Kidney (tissue), 14 donors: Measurements from ENCODE around the gene AGBL3. TPM values are rescaled to one million over a fixed set of nuclear protein-coding genes. Genes with fewer than 3 reads are reported as not detected.

ENCODE experiments used
- DNase-seq, 5 donors: peaks; one replicate each; pipeline ENCODE4 v3.0.0-alpha.2; 2013 to 2020
- FAIRE-seq: peaks from 2 replicates; lab custom pipeline; 2012; peaks lifted over from hg19 to GRCh38; lab: Jason Lieb, UNC
- H3K27ac ChIP-seq, 2 donors: one replicate each; pipeline ENCODE4 v1.7.0; 2013; ENCODE audit warnings: low read depth in 2 of 2, low read length in 2 of 2, inconsistent platforms in 1 of 2
- H3K27me3 ChIP-seq: one replicate; pipeline ENCODE4 v1.7.1; 2013; ENCODE audit warnings: low read length, inconsistent platforms; ENCODE audit not compliant: control insufficient read depth, insufficient read depth
- H3K36me3 ChIP-seq, 3 donors: one replicate each; pipeline versions ENCODE4 v1.7.0 to v1.7.1; 2013; ENCODE audit warnings: low read length in 3 of 3, control low read depth in 1 of 3, inconsistent platforms in 1 of 3; ENCODE audit not compliant: insufficient read depth in 3 of 3, control insufficient read depth in 2 of 3
- H3K4me1 ChIP-seq, 3 donors: one replicate each; pipeline versions ENCODE4 v1.7.0 to v1.7.1; 2013; ENCODE audit warnings: low read length in 3 of 3, inconsistent platforms in 1 of 3, low read depth in 1 of 3; ENCODE audit not compliant: control insufficient read depth in 2 of 3, insufficient read depth in 2 of 3
- H3K4me3 ChIP-seq, 3 donors: one replicate each; pipeline versions ENCODE4 v1.7.0 to v1.8.1; 2013; ENCODE audit warnings: low read length in 3 of 3, control low read depth in 1 of 3, inconsistent platforms in 1 of 3
- H3K9ac ChIP-seq, 3 donors: one replicate each; pipeline versions ENCODE4 v1.7.0 to v1.7.1; 2013; ENCODE audit warnings: low read length in 3 of 3, control low read depth in 1 of 3, inconsistent platforms in 1 of 3
- H3K9me3 ChIP-seq, 3 donors: one replicate each; pipeline versions ENCODE4 v1.7.0 to v1.7.1; 2013; ENCODE audit warnings: low read length in 3 of 3, control low read depth in 1 of 3, inconsistent platforms in 1 of 3; ENCODE audit not compliant: control insufficient read depth in 2 of 3, insufficient read depth in 1 of 3
- intact Hi-C: fragments of 100-400 bp; cut with DNase I; formaldehyde crosslinking; loops from one replicate; pipeline ENCODE4 v1.11.1; 2022
- polyA plus RNA-seq: library from polyadenylated mRNA; stranded (reverse); fragments of 350-450 nt; fragmentation: Illumina TruSeq; extraction: RNeasy Lipid Tissue Mini Kit (QIAGEN cat#74804); gene quantifications from one replicate; pipeline ENCODE4 v1.2.3, GENCODE V29; 2014; ENCODE audit warnings: low read depth, low replicate concordance; ENCODE audit not compliant: insufficient read depth
- total RNA-seq: library from RNA; stranded (reverse); fragmentation: NEBNext Ultra II Directional; extraction: Animal tissue kit (Norgen Biotek cat#: 25700); gene quantifications from one replicate; pipeline ENCODE4 v1.2.1, GENCODE V29; 2021
- TF ChIP-seq, protein P1 (sequence below): IDR thresholded peaks from 3 replicates; pipeline ENCODE4 v1.5.1; 2012; ENCODE audit warnings: mild to moderate bottlenecking, moderate library complexity, borderline replicate concordance; ENCODE audit not compliant: insufficient read depth; ENCODE audit errors: extremely low read depth
- donor health status: control.
- donor health status: control.
- donor health status: control.
- donor health status: control.
- donor health status: control.
- donor health status: DM: yes; HTN: yes; CAD: no.
- donor health status: Normal renal cell carcinoma (clear cell type).

Gene AGBL3
- total and polyA plus RNA-seq, 2 donors from 2014 or later: 2.1 to 7.6 TPM

DNA sequence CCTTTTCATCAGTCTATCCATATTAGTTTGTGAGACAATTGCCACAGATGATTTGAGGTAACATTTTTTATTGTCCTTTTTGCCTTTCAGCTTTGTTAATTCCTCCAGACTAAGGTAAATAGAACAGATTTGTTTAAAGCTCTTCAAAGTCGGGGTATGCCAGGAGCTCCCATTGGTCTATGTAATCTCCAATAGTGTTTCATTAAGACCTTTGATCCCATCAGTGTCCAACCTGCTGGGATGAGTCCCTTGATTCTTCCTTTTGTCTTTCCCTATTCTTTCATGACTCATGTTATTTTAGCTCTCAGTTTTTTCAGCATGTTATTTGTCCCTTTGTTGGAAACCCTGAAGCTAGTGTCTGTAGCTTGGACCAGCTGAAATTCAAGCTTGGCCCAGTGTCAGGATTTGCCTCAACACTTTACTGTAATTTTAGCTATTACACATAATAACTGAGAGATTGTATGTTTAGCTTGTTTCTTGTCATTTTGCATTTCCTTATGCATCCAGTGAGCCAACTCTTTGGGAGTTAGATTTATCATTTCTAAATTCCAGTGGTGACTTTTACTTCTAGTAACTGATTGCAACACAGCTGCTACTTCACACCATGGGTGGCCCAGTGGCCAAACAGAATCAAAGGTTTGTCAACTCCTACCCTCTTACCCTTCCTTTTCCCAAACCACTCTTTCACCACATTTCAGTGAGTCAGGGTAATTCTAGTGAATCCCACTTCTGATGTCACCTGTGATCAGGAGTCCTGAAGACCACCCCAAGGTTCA, 15.3 kb downstream of the AGBL3 start:
- Histone ChIP-seq H3K4me3 (no peak overlapping the region), H3K9ac (no peak overlapping the region), H3K4me1 (peaks cover 0 to 11% (median 2%) of the 10 kb centered on the region in 3 donors), H3K27me3 (no peaks in the 10 kb centered on the region), H3K27ac (no peak overlapping the region), H3K36me3 (no peaks in the 10 kb centered on the region), H3K9me3 (no peaks in the 10 kb centered on the region)
- FAIRE-seq (no peak), DNase-seq (no peak)
- TF ChIP-seq, protein P1, sequence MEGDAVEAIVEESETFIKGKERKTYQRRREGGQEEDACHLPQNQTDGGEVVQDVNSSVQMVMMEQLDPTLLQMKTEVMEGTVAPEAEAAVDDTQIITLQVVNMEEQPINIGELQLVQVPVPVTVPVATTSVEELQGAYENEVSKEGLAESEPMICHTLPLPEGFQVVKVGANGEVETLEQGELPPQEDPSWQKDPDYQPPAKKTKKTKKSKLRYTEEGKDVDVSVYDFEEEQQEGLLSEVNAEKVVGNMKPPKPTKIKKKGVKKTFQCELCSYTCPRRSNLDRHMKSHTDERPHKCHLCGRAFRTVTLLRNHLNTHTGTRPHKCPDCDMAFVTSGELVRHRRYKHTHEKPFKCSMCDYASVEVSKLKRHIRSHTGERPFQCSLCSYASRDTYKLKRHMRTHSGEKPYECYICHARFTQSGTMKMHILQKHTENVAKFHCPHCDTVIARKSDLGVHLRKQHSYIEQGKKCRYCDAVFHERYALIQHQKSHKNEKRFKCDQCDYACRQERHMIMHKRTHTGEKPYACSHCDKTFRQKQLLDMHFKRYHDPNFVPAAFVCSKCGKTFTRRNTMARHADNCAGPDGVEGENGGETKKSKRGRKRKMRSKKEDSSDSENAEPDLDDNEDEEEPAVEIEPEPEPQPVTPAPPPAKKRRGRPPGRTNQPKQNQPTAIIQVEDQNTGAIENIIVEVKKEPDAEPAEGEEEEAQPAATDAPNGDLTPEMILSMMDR: no peak
- intact Hi-C loops: no loop called here

DNA sequence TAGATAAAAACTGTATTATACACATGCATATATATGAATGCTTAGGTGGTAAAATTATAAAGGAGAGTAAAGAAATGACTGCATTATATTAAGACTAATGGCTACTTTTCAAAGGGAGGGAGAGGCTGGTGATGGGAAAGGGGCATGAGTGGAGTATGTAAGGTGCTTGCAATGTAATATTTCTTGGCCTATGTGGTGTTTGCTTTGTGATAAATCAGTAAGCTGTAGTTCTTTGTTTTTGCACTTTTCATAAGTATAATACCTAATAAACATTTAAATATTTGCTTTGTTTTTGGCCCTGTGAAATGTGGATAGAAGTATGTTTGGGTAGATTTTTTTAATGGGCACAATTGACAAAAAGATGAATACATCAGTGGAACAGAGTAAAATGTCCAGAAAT, 25.9 kb downstream of the AGBL3 start:
- H3K9me3 ChIP-seq: no peaks in the 10 kb centered on the region
- H3K36me3 ChIP-seq: no peaks in the 10 kb centered on the region
- intact Hi-C loops: no loop called here
- TF ChIP-seq, protein P1: no peak
- H3K4me1 ChIP-seq: no peaks in the 10 kb centered on the region
- FAIRE-seq (no peak), DNase-seq (no peak)
- H3K27ac ChIP-seq: no peak overlapping the region
- no peak overlapping the region for H3K4me3 ChIP-seq
- no peak overlapping the region for H3K9ac ChIP-seq
- H3K27me3 ChIP-seq: no peaks in the 10 kb centered on the region

DNA sequence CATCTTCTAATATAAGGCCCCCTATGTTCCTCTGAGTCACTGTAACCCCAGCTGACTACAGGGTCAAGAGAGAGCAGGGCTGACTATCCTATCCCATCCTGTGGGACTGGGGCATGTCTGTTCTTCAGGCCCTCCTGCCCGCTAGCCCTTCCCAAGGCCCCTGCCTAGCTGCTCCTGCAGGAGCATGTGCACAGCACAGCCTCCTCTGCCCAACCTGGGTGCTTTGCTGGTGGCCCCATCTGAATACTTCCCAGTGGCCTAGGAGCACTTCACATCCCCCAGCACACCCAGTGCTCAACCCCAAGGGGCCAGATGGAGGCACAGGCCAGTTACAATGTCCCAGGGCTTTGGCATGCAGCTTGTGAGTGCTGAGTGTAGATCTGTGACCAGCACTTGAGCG, 37.3 kb downstream of the AGBL3 start:
- DNase-seq: peak in 1 of 5 donors; percentile 35
- intact Hi-C loops: no loop called here
- Histone ChIP-seq H3K4me1 (no peaks in the 10 kb centered on the region), H3K36me3 (no peaks in the 10 kb centered on the region), H3K27ac (no peak overlapping the region), H3K9me3 (no peaks in the 10 kb centered on the region), H3K4me3 (no peak overlapping the region), H3K9ac (no peak overlapping the region), H3K27me3 (no peaks in the 10 kb centered on the region)
- TF ChIP-seq, protein P1: no peak
- FAIRE-seq: no peak
